ENCODE results near the gene OR2H2. TPM values are rescaled to one million over a fixed set of nuclear protein-coding genes. Genes with fewer than 3 reads are reported as not detected.

Gene OR2H2
- total RNA-seq, 4 donors from 2014 or later, result not detected

DNA sequence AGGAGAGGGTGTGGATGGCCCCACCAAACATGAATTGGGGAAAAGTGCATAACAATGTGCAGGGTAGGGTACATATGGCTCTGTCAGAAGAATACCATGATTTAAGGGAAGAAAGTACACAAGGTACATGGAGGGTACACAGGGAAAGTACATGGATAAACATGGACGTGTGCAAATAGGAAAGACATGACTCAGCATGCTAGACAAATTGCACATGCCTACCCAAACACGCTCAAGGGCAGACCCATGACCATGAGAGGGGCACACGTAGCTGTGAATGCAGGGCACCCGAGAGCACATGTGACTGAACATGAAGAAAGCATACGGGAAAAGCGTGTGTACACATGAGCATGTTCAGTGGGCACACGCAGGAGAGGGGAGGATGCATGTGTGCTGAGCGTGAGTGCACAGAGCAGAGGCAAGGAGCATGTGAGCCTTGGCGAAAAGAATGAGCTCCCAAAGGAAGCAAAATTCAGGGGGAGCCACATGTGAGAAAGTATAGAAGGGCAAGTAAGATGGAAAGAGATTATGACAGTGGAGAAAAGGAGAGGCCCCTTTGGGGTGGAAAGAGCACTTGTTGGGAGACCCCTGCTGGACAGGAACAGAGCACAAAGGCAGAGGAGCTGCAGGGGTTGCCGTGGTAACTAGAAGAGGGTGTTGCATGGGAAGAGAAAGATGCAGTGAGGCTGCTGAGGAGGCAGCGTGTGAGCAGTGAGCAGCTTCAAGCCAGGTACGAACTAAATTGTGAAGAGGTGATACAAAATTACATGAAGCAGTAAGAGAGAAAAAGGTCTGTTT, 17.8 kb downstream of the OR2H2 start:
- WGBS, 2 donors, result 74 to 76% methylated on average over 12 of the region's 12 CpGs
- H3K27ac ChIP-seq, result no peak overlapping the region
- no peaks in the 10 kb centered on the region for H3K9me3 ChIP-seq
- H3K36me3 ChIP-seq, result peaks cover 0 to 68% (median 3%) of the 10 kb centered on the region in 3 donors
- TF ChIP-seq, protein P1, sequence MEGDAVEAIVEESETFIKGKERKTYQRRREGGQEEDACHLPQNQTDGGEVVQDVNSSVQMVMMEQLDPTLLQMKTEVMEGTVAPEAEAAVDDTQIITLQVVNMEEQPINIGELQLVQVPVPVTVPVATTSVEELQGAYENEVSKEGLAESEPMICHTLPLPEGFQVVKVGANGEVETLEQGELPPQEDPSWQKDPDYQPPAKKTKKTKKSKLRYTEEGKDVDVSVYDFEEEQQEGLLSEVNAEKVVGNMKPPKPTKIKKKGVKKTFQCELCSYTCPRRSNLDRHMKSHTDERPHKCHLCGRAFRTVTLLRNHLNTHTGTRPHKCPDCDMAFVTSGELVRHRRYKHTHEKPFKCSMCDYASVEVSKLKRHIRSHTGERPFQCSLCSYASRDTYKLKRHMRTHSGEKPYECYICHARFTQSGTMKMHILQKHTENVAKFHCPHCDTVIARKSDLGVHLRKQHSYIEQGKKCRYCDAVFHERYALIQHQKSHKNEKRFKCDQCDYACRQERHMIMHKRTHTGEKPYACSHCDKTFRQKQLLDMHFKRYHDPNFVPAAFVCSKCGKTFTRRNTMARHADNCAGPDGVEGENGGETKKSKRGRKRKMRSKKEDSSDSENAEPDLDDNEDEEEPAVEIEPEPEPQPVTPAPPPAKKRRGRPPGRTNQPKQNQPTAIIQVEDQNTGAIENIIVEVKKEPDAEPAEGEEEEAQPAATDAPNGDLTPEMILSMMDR (IDR thresholded peaks at IDR 0.05), result no peak
- TF ChIP-seq EP300 (IDR thresholded peaks at IDR 0.05), result no peak
- no peak for TF ChIP-seq POLR2A (IDR thresholded peaks at IDR 0.05)
- H3K27me3 ChIP-seq, result no peaks in the 10 kb centered on the region
- DNase-seq (ENCODE audit: low spot score in 2 of 2), result no peak
- H3K4me1 ChIP-seq, result no peaks in the 10 kb centered on the region
- H3K4me3 ChIP-seq, result no peak overlapping the region

DNA sequence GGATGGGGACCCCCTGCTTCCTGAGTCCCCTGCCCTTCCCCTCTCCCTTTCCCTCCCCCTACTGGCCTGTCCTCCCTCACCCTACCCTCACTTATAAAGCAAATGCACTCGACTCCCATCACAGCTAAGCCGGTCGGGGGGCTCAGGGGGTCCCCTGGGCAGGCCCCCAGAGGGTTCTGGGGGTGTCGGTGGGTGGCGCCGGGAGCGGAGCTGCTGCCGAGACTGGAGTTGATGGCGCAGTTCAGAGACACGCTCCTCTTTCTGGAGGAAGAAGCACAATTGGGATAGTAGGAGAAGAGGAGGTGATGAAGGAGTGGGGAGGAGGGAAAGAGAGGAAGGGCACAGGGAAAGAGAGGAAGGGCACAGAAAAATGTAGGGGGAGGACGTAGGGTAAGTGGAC, 18.5 kb downstream of the OR2H2 start:
- Histone ChIP-seq H3K27me3 (no peaks in the 10 kb centered on the region), H3K4me3 (no peak overlapping the region), H3K4me1 (no peaks in the 10 kb centered on the region), H3K9me3 (no peaks in the 10 kb centered on the region), H3K27ac (no peak overlapping the region), H3K36me3 (peaks cover 0 to 75% (median 3%) of the 10 kb centered on the region in 3 donors)
- TF ChIP-seq POLR2A (IDR thresholded peaks at IDR 0.05) (no peak), EP300 (IDR thresholded peaks at IDR 0.05) (no peak)
- TF ChIP-seq, protein P1 (IDR thresholded peaks at IDR 0.05), result no peak
- WGBS, 2 donors, result 82 to 84% methylated on average over 11 of the region's 11 CpGs
- DNase-seq (ENCODE audit: low spot score in 2 of 2), result no peak

DNA sequence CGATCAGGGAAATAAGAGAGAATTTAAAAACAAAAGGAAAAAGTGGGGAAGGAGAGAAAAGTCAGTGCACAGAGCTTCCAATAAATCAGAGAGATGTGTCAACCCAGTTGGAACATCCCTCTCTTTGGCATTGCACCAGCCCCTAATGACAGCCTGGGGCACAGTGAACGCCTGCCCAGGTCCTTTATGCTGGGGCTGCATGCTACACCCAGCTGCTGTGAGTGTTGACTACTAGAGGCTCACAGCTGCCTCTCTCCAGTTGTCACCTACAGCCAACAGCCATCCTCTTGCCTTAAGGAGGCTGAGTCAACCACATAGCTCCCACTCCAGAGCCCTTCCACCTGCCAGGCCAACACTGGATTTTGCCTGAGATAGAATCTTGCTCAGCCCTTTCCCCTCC, 19.0 kb downstream of the OR2H2 start:
- Histone ChIP-seq H3K4me3 (no peak overlapping the region), H3K36me3 (peaks cover 0 to 80% (median 3%) of the 10 kb centered on the region in 3 donors), H3K27me3 (no peaks in the 10 kb centered on the region), H3K9me3 (no peaks in the 10 kb centered on the region), H3K4me1 (no peaks in the 10 kb centered on the region), H3K27ac (no peak overlapping the region)
- TF ChIP-seq EP300 (IDR thresholded peaks at IDR 0.05), result no peak
- no peak for TF ChIP-seq POLR2A (IDR thresholded peaks at IDR 0.05)
- TF ChIP-seq, protein P1 (IDR thresholded peaks at IDR 0.05), result no peak
- no peak for DNase-seq (ENCODE audit: low spot score in 2 of 2)
- 87 to 88% methylated on average over 2 of the region's 2 CpGs for WGBS, 2 donors

DNA sequence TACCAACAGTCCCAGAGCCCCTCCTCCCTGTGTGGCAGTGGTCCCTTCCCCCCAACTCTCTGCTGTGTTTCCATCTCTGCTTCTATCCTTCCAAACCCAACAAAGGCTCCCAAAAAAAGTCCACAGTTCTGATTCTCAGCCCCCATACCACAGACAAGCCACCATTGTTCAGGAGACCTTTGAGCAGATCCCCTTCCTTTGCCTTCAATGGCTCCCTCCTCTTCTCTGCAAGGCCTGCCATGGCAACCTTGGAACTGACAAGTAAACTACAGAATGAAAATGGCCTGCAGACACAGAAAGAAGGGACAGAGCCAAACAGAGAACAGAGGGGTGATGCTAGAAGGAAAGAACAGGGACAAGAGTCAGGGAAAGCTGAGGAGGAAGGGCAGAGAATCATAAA, 23.2 kb downstream of the OR2H2 start:
- no peak overlapping the region for H3K4me3 ChIP-seq
- no peaks in the 10 kb centered on the region for H3K9me3 ChIP-seq
- no peaks in the 10 kb centered on the region for H3K4me1 ChIP-seq
- peaks cover 0 to 97% (median 3%) of the 10 kb centered on the region in 3 donors for H3K36me3 ChIP-seq
- H3K27me3 ChIP-seq, result no peaks in the 10 kb centered on the region
- no peak for DNase-seq (ENCODE audit: low spot score in 2 of 2)
- H3K27ac ChIP-seq, result no peak overlapping the region
- TF ChIP-seq, protein P1 (IDR thresholded peaks at IDR 0.05), result no peak
- TF ChIP-seq POLR2A (IDR thresholded peaks at IDR 0.05) (no peak), EP300 (IDR thresholded peaks at IDR 0.05) (no peak)

DNA sequence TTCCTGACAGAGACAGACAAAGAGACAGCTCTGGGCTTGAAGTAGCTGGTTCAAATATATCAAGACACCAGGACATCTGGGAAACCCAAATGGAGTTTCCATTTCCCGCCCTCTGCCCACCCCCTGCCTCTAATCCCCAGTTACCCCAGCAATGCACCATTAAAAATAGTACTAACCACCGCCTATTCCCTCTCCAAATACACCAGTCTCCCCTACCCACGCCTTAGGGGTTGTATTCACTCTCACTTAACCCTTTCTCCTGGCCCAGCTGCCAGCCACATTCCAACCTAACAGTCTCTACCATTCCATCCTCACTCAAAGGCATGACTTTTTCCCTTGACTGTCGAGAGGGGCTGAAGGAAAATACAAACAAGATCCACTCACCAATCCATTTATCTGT, 25.6 kb downstream of the OR2H2 start:
- Histone ChIP-seq H3K4me3 (no peak overlapping the region), H3K4me1 (no peaks in the 10 kb centered on the region), H3K27me3 (no peaks in the 10 kb centered on the region), H3K27ac (no peak overlapping the region), H3K9me3 (no peaks in the 10 kb centered on the region), H3K36me3 (peaks cover 0 to 95% (median 0%) of the 10 kb centered on the region in 3 donors)
- DNase-seq (ENCODE audit: low spot score in 2 of 2), result no peak
- TF ChIP-seq EP300 (IDR thresholded peaks at IDR 0.05) (no peak), POLR2A (IDR thresholded peaks at IDR 0.05) (no peak)
- TF ChIP-seq, protein P1 (IDR thresholded peaks at IDR 0.05), result no peak
- WGBS, 2 donors, result 86 to 90% methylated on average over 4 of the region's 4 CpGs

Measured in tibial nerve (tissue), 4 donors.